ENCODE results near the gene SIX2.

- TF ChIP-seq CTCF (IDR thresholded peaks at IDR 0.05) (no peak), POLR2A (IDR thresholded peaks at IDR 0.05) (no peak)
Measured at GRCh38 chr2:44979581-44979980, 29.7 kb downstream of the SIX2 start.

All from lower leg skin (tissue), 3 donors.